Endothelial cell (in vitro differentiated cells): Measurements from ENCODE around the gene RPL38. TPM values are rescaled to one million over a fixed set of nuclear protein-coding genes. Genes with fewer than 3 reads are reported as not detected.
A peak's percentile ranks its signal among the peaks of the same experiment; 100 is the strongest.

Experiments used
- DNase-seq: peaks from one replicate; pipeline ENCODE4 v3.0.0; 2021; ENCODE audit warnings: low spot score
- H3K27ac Mint-ChIP-seq: one replicate; pipeline ENCODE4 v1.8.0; 2021; ENCODE audit warnings: mixed read lengths, inconsistent platforms; ENCODE audit not compliant: unreplicated experiment
- H3K27me3 Mint-ChIP-seq: one replicate; pipeline ENCODE4 v1.8.0; 2021; ENCODE audit warnings: mild to moderate bottlenecking, moderate library complexity, mixed read lengths, inconsistent platforms; ENCODE audit not compliant: unreplicated experiment
- H3K36me3 Mint-ChIP-seq: one replicate; pipeline ENCODE4 v1.8.0; 2021; ENCODE audit warnings: mild to moderate bottlenecking, low read depth, mixed read lengths, inconsistent platforms; ENCODE audit not compliant: unreplicated experiment
- H3K4me1 Mint-ChIP-seq: one replicate; pipeline ENCODE4 v1.8.0; 2021; ENCODE audit warnings: mild to moderate bottlenecking, mixed read lengths, inconsistent platforms; ENCODE audit not compliant: unreplicated experiment
- H3K4me3 Mint-ChIP-seq: one replicate; pipeline ENCODE4 v1.8.0; 2021; ENCODE audit warnings: mild to moderate bottlenecking, mixed read lengths, inconsistent platforms; ENCODE audit not compliant: unreplicated experiment
- H3K9me3 Mint-ChIP-seq: one replicate; pipeline ENCODE4 v1.8.0; 2021; ENCODE audit warnings: mixed read lengths, inconsistent platforms; ENCODE audit not compliant: unreplicated experiment
- CTCF ChIP-seq: fragments of 200-600 bp; sonication (generic); IDR thresholded peaks from one replicate; pipeline ENCODE4 v1.5.0; 2021; ENCODE audit warnings: antibody characterized with exemption; ENCODE audit not compliant: unreplicated experiment
- total RNA-seq: library from RNA; stranded (reverse); fragmentation: NEBNext Ultra II Directional; extraction: Animal tissue kit (Norgen Biotek cat#: 25700); gene quantifications from one replicate; pipeline ENCODE4 v1.2.1, GENCODE V29; 2021; ENCODE audit not compliant: unreplicated experiment

RPL38 gene
- total RNA-seq, 1 donor from 2014 or later = 1,802 TPM

GRCh38 chr17:74206332-74206818 lies 2.9 kb downstream of the RPL38 start:
- no peak for TF ChIP-seq CTCF
- peak overlapping the region; percentile 64 for H3K4me3 Mint-ChIP-seq
- DNase-seq = no peak
- H3K9me3 Mint-ChIP-seq = no peaks in the 10 kb centered on the region
- H3K27ac Mint-ChIP-seq = peak overlapping the region; percentile 80
- peaks cover 24% of the 10 kb centered on the region for H3K36me3 Mint-ChIP-seq
- peaks cover 16% of the 10 kb centered on the region for H3K27me3 Mint-ChIP-seq
- H3K4me1 Mint-ChIP-seq = peaks cover 44% of the 10 kb centered on the region

GRCh38 chr17:74210191-74211140 lies 7.0 kb downstream of the RPL38 start:
- peak; percentile 87 for TF ChIP-seq CTCF
- Mint-ChIP-seq H3K36me3 (peaks cover 17% of the 10 kb centered on the region), H3K4me3 (peak overlapping the region; percentile 23), H3K4me1 (peaks cover 43% of the 10 kb centered on the region), H3K27ac (no peak overlapping the region), H3K9me3 (no peaks in the 10 kb centered on the region), H3K27me3 (peaks cover 17% of the 10 kb centered on the region)
- DNase-seq = peak; percentile 75

- peaks cover 45% of the 10 kb centered on the region for H3K4me1 Mint-ChIP-seq
- TF ChIP-seq CTCF = no peak
- H3K4me3 Mint-ChIP-seq = peak overlapping the region; percentile 33
- H3K36me3 Mint-ChIP-seq = peaks cover 14% of the 10 kb centered on the region
- H3K9me3 Mint-ChIP-seq = no peaks in the 10 kb centered on the region
- DNase-seq = no peak
- no peak overlapping the region for H3K27ac Mint-ChIP-seq
- peaks cover 17% of the 10 kb centered on the region for H3K27me3 Mint-ChIP-seq
Measured at GRCh38 chr17:74211141-74211911, 7.8 kb downstream of the RPL38 start.

GRCh38 chr17:74211912-74212208 lies 8.4 kb downstream of the RPL38 start:
- Mint-ChIP-seq H3K36me3 (peaks cover 11% of the 10 kb centered on the region), H3K4me1 (peaks cover 45% of the 10 kb centered on the region), H3K9me3 (no peaks in the 10 kb centered on the region), H3K27ac (no peak overlapping the region), H3K27me3 (peaks cover 18% of the 10 kb centered on the region), H3K4me3 (peak overlapping the region; percentile 33)
- no peak for DNase-seq
- TF ChIP-seq CTCF = no peak
